Peyer's patch (tissue), 4 donors: ENCODE data around the gene MYBPC3. TPM values are rescaled to one million over a fixed set of nuclear protein-coding genes. Genes with fewer than 3 reads are reported as not detected.

Source experiments
- DNase-seq, 3 donors: peaks; one replicate each; pipeline ENCODE4 v3.0.0-alpha.2; 2017 to 2019
- H3K27ac ChIP-seq, 4 donors: fragments of 200-600 bp; sonication (generic); one replicate each; pipeline ENCODE4 v1.5.1; 2016 to 2019
- H3K27me3 ChIP-seq, 2 donors: fragments of 200-600 bp; sonication (generic); one replicate each; pipeline ENCODE4 v1.5.1; 2019
- H3K36me3 ChIP-seq, 3 donors: fragments of 200-600 bp; sonication (generic); one replicate each; pipeline ENCODE4 v1.5.1; 2016 to 2019
- H3K4me1 ChIP-seq, 4 donors: fragments of 200-600 bp; sonication (generic); one replicate each; pipeline ENCODE4 v1.5.1; 2016 to 2019
- H3K4me3 ChIP-seq, 4 donors: fragments of 200-600 bp; sonication (generic); 1 replicate in 3 of 4; 2 replicates in 1 of 4; pipeline ENCODE4 v1.5.1; 2016 to 2019; ENCODE audit warnings: mild to moderate bottlenecking in 1 of 4
- H3K9me3 ChIP-seq, 4 donors: fragments of 200-600 bp; sonication (generic); one replicate each; pipeline ENCODE4 v1.5.1; 2016 to 2019; ENCODE audit warnings: mild to moderate bottlenecking in 1 of 4
- POLR2A ChIP-seq, 2 donors: fragments of 450-650 bp; IDR thresholded peaks; one replicate each; pipeline ENCODE4 v1.5.1; 2017; ENCODE audit warnings: antibody characterized with exemption in 2 of 2, mild to moderate bottlenecking in 2 of 2, moderate library complexity in 2 of 2
- total RNA-seq, 4 donors: library from RNA; depleted of rRNA; stranded (reverse); fragments of >200 nt; gene quantifications; one replicate each; pipeline ENCODE4 v1.1.0, GENCODE V29; 2016
- TF ChIP-seq, protein P1 (sequence below), 6 experiments: fragments of 450-650 bp in 4 of 6; fragments of 200-600 bp in 2 of 6; sonication (generic) in 1 of 6; IDR thresholded peaks; one replicate each; pipeline ENCODE4 v1.5.1; 2017 to 2019; ENCODE audit warnings: antibody characterized with exemption in 6 of 6, mild to moderate bottlenecking in 3 of 6, moderate library complexity in 1 of 6

Gene MYBPC3
- total RNA-seq, 4 donors from 2014 or later, result not detected

GRCh38 chr11:47388697-47389576 lies 36.4 kb upstream of the MYBPC3 start:
- no peaks in the 10 kb centered on the region for H3K9me3 ChIP-seq
- H3K27ac ChIP-seq, result no peak overlapping the region
- no peaks in the 10 kb centered on the region for H3K27me3 ChIP-seq
- no peak for DNase-seq
- H3K4me3 ChIP-seq, result no peak overlapping the region
- H3K4me1 ChIP-seq, result peaks cover 0 to 12% (median 10%) of the 10 kb centered on the region in 4 donors
- no peak for TF ChIP-seq POLR2A (IDR thresholded peaks at IDR 0.05)
- TF ChIP-seq, protein P1, sequence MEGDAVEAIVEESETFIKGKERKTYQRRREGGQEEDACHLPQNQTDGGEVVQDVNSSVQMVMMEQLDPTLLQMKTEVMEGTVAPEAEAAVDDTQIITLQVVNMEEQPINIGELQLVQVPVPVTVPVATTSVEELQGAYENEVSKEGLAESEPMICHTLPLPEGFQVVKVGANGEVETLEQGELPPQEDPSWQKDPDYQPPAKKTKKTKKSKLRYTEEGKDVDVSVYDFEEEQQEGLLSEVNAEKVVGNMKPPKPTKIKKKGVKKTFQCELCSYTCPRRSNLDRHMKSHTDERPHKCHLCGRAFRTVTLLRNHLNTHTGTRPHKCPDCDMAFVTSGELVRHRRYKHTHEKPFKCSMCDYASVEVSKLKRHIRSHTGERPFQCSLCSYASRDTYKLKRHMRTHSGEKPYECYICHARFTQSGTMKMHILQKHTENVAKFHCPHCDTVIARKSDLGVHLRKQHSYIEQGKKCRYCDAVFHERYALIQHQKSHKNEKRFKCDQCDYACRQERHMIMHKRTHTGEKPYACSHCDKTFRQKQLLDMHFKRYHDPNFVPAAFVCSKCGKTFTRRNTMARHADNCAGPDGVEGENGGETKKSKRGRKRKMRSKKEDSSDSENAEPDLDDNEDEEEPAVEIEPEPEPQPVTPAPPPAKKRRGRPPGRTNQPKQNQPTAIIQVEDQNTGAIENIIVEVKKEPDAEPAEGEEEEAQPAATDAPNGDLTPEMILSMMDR (IDR thresholded peaks at IDR 0.05), result no peak
- H3K36me3 ChIP-seq, result no peaks in the 10 kb centered on the region

- Histone ChIP-seq H3K4me1 (peaks cover 0 to 7% (median 4%) of the 10 kb centered on the region in 4 donors), H3K9me3 (no peaks in the 10 kb centered on the region), H3K27me3 (no peaks in the 10 kb centered on the region), H3K27ac (no peak overlapping the region), H3K36me3 (no peaks in the 10 kb centered on the region), H3K4me3 (no peak overlapping the region)
- no peak for TF ChIP-seq POLR2A (IDR thresholded peaks at IDR 0.05)
- TF ChIP-seq, protein P1 (IDR thresholded peaks at IDR 0.05), result no peak
- DNase-seq, result no peak
Observed at GRCh38 chr11:47387944-47388696, 35.6 kb upstream of the MYBPC3 start.

- H3K9me3 ChIP-seq, result no peaks in the 10 kb centered on the region
- no peaks in the 10 kb centered on the region for H3K4me1 ChIP-seq
- H3K27me3 ChIP-seq, result no peaks in the 10 kb centered on the region
- TF ChIP-seq, protein P1 (IDR thresholded peaks at IDR 0.05), result no peak
- no peak for TF ChIP-seq POLR2A (IDR thresholded peaks at IDR 0.05)
- no peak overlapping the region for H3K4me3 ChIP-seq
- H3K27ac ChIP-seq, result no peak overlapping the region
- DNase-seq, result no peak
- H3K36me3 ChIP-seq, result no peaks in the 10 kb centered on the region
Observed at GRCh38 chr11:47384498-47384897, 32.0 kb upstream of the MYBPC3 start.

DNA sequence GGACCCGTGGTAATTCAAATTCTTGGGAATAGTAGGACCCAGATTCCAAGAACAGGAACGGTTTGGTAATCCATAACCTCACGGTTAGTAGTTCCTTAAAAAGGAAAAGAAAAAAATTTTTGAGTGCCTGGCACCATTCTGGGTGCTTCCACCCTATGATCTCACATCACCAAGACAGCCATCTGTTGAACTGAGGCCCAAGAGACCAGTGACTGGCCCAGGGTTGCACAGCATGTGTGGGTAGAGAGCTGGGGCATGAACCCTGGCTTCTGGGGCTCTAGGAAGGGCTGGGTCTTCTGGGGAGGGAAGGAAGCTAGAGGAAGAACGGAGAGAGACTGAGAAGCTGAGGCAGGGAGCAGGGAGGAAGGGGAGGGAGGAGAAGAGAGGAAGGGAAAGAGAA lies 30.6 kb upstream of the MYBPC3 start:
- Histone ChIP-seq H3K4me3 (no peak overlapping the region), H3K27ac (no peak overlapping the region), H3K9me3 (no peaks in the 10 kb centered on the region), H3K36me3 (no peaks in the 10 kb centered on the region), H3K4me1 (peaks cover 0 to 6% (median 1%) of the 10 kb centered on the region in 4 donors), H3K27me3 (no peaks in the 10 kb centered on the region)
- TF ChIP-seq, protein P1 (IDR thresholded peaks at IDR 0.05), result no peak
- no peak for TF ChIP-seq POLR2A (IDR thresholded peaks at IDR 0.05)
- no peak for DNase-seq

DNA sequence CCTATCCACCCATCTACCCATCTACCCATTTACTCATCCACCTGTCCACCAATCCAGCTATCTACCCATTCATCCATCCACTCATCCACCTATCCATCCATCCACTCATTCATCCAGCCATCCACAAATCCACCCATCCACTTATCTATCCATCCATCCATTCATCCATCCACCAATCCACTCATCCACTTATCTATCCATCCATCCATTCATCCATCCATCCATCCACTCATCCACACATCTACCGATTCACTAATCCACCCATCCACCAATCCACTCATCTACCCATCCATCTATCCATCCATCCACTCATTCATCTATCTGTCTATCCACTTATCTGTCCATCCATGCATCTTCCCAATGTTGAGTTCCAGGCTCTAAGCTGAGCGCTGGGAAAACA lies 27.6 kb upstream of the MYBPC3 start:
- no peak for TF ChIP-seq POLR2A (IDR thresholded peaks at IDR 0.05)
- TF ChIP-seq, protein P1 (IDR thresholded peaks at IDR 0.05), result no peak

More for the DNA sequence above, 27.6 kb upstream of the MYBPC3 start:
- Histone ChIP-seq H3K9me3 (no peaks in the 10 kb centered on the region), H3K4me3 (no peak overlapping the region), H3K27ac (no peak overlapping the region), H3K27me3 (no peaks in the 10 kb centered on the region), H3K4me1 (peaks cover 0 to 6% (median 1%) of the 10 kb centered on the region in 4 donors), H3K36me3 (no peaks in the 10 kb centered on the region)
- DNase-seq, result no peak
